ENCODE data around the gene FBXL7. TPM values are rescaled to one million over a fixed set of nuclear protein-coding genes. Genes with fewer than 3 reads are reported as not detected.

Gene FBXL7
- total RNA-seq, 1 donor from 2014 or later, result 21.3 TPM

- H3K27ac Mint-ChIP-seq, result no peak overlapping the region
- H3K4me1 Mint-ChIP-seq (ENCODE audit: unreplicated experiment), result peaks cover 16% of the 10 kb centered on the region
Observed at GRCh38 chr5:15794052-15794985, 294.3 kb downstream of the FBXL7 start.

GRCh38 chr5:15796096-15796495 is 296.1 kb downstream of the FBXL7 start:
- Mint-ChIP-seq H3K4me1 (ENCODE audit: unreplicated experiment) (peaks cover 16% of the 10 kb centered on the region), H3K36me3 (no peaks in the 10 kb centered on the region), H3K4me3 (no peak overlapping the region), H3K27ac (no peak overlapping the region), H3K27me3 (no peaks in the 10 kb centered on the region), H3K9me3 (no peaks in the 10 kb centered on the region)
- no peak for DNase-seq (ENCODE audit: extremely low spot score, unreplicated experiment)
- no peak for TF ChIP-seq CTCF (conservative IDR thresholded peaks at IDR 0.05)

More at GRCh38 chr5:15794052-15794985, 294.3 kb downstream of the FBXL7 start:
- Mint-ChIP-seq H3K27me3 (no peaks in the 10 kb centered on the region), H3K9me3 (no peaks in the 10 kb centered on the region), H3K4me3 (no peak overlapping the region), H3K36me3 (no peaks in the 10 kb centered on the region)
- TF ChIP-seq CTCF (conservative IDR thresholded peaks at IDR 0.05), result peak; percentile 52
- DNase-seq (ENCODE audit: extremely low spot score, unreplicated experiment), result no peak

- Mint-ChIP-seq H3K36me3 (no peaks in the 10 kb centered on the region), H3K4me3 (no peak overlapping the region), H3K9me3 (no peaks in the 10 kb centered on the region), H3K4me1 (ENCODE audit: unreplicated experiment) (peaks cover 16% of the 10 kb centered on the region), H3K27me3 (no peaks in the 10 kb centered on the region), H3K27ac (no peak overlapping the region)
- DNase-seq (ENCODE audit: extremely low spot score, unreplicated experiment), result no peak
- no peak for TF ChIP-seq CTCF (conservative IDR thresholded peaks at IDR 0.05)
Observed at GRCh38 chr5:15796557-15796956, 296.6 kb downstream of the FBXL7 start.

GRCh38 chr5:15797116-15797515 is 297.1 kb downstream of the FBXL7 start:
- Mint-ChIP-seq H3K36me3 (peaks cover 4% of the 10 kb centered on the region), H3K4me3 (no peak overlapping the region), H3K27me3 (no peaks in the 10 kb centered on the region), H3K4me1 (ENCODE audit: unreplicated experiment) (peaks cover 16% of the 10 kb centered on the region), H3K27ac (no peak overlapping the region), H3K9me3 (peaks cover 3% of the 10 kb centered on the region)
- TF ChIP-seq CTCF (conservative IDR thresholded peaks at IDR 0.05), result no peak
- no peak for DNase-seq (ENCODE audit: extremely low spot score, unreplicated experiment)

- Mint-ChIP-seq H3K9me3 (peaks cover 5% of the 10 kb centered on the region), H3K4me1 (ENCODE audit: unreplicated experiment) (peaks cover 16% of the 10 kb centered on the region), H3K27ac (no peak overlapping the region), H3K27me3 (no peaks in the 10 kb centered on the region), H3K4me3 (no peak overlapping the region), H3K36me3 (peaks cover 7% of the 10 kb centered on the region)
- no peak for TF ChIP-seq CTCF (conservative IDR thresholded peaks at IDR 0.05)
- DNase-seq (ENCODE audit: extremely low spot score, unreplicated experiment), result no peak
Observed at GRCh38 chr5:15798006-15798405, 298.0 kb downstream of the FBXL7 start.
